ACHN (cell line): Measurements from ENCODE around the gene ZFP90.
A peak's percentile ranks its signal among the peaks of the same experiment; 100 is the strongest.
"Not testable (repeated sequence)": the region's sequence is repeated elsewhere in the genome, so short reads cannot be mapped to it uniquely, and the experiment has no call there.

Experiments used
- DNase-seq: peaks from one replicate; pipeline ENCODE4 v3.0.0-alpha.2; 2015
- in situ Hi-C: cut with HindIII; loops from 2 replicates; pipeline ENCODE4 v1.10.0; 2017; ENCODE audit warnings: low sequenced_read_pairs, low pct_ligation_motif_present, low pct_unique_long_range_greater_than_20kb

The ZFP90 gene

DNA sequence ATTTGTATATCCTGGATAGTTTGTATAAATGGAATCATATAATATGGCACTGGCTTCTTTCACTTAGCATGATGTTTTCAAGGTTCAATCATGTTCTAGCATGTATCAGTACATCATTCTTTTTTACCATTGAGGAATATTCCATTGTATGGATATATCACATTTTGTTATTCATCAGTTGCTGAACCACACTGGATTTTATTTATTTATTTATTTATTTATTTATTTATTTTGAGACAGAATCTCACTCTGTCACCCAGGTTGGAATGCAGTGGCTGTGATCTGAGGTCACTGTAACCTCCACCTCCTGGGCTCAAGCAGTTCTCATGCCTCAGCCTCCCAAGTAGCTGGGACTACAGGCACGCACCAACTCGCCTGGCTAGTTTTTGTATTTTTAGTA is 21.2 kb downstream of the ZFP90 start:
- DNase-seq, in situ Hi-C loops: not testable (repeated sequence)

GRCh38 chr16:68563631-68564381 is 24.7 kb downstream of the ZFP90 start:
- in situ Hi-C loops, result no loop called here
- DNase-seq, result no peak

DNA sequence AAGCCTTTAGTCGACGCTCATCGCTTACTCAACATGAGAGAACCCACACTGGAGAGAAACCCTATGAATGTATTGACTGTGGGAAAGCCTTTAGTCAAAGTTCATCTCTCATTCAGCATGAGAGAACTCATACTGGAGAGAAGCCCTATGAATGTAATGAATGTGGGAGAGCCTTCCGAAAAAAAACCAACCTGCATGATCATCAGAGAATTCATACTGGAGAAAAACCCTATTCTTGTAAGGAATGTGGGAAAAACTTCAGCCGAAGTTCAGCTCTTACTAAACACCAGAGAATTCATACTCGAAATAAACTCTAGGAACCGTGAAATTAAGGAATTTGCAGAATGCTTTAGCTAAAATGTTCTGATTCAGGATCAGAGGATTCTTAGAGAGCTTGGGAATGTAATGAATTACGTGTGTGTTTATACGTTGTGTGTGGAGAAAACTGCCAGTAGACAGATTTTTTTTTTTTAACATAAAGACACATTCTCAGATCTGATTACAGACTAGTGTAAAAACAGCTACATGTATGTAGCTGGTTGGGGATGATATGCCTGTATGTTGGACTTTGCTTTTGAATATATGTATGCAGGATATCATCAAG is 25.4 kb downstream of the ZFP90 start:
- DNase-seq, result peak; percentile 41

GRCh38 chr16:68574479-68574878 is 35.4 kb downstream of the ZFP90 start:
- in situ Hi-C loops, result no loop called here
- DNase-seq, result no peak

More for the DNA sequence above, 25.4 kb downstream of the ZFP90 start:
- in situ Hi-C loops, result no loop called here

GRCh38 chr16:68575082-68575481 is 36.0 kb downstream of the ZFP90 start:
- DNase-seq, result no peak
- in situ Hi-C loops, result no loop called here

DNA sequence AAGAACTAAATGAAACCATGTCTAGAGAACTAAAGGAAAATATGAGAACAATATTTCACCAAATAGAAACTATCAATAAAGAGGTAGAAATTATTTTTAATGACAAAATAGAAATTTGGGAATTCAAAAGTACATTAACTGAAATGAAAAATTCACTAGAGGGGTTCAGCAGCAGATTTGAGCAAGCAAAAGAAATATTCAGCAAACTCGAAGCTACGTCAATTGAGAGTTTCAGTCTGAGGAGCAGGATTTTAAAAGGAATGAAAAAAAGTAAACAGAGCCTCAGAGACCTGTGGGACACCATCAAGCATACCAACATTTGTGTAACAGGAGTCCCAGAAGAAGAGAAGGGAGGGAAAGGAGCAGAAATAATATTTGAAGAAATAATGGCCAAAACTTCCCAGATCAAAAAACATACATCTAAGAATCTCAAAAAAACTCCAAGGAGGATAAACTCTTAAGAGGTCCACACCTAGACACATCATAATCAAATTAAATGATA is 38.3 kb downstream of the ZFP90 start:
- no peak for DNase-seq
- in situ Hi-C loops, result no loop called here

- peak; percentile 26 for DNase-seq
- in situ Hi-C loops, result no loop called here
Observed at GRCh38 chr16:68590201-68590994, 51.3 kb downstream of the ZFP90 start.

DNA sequence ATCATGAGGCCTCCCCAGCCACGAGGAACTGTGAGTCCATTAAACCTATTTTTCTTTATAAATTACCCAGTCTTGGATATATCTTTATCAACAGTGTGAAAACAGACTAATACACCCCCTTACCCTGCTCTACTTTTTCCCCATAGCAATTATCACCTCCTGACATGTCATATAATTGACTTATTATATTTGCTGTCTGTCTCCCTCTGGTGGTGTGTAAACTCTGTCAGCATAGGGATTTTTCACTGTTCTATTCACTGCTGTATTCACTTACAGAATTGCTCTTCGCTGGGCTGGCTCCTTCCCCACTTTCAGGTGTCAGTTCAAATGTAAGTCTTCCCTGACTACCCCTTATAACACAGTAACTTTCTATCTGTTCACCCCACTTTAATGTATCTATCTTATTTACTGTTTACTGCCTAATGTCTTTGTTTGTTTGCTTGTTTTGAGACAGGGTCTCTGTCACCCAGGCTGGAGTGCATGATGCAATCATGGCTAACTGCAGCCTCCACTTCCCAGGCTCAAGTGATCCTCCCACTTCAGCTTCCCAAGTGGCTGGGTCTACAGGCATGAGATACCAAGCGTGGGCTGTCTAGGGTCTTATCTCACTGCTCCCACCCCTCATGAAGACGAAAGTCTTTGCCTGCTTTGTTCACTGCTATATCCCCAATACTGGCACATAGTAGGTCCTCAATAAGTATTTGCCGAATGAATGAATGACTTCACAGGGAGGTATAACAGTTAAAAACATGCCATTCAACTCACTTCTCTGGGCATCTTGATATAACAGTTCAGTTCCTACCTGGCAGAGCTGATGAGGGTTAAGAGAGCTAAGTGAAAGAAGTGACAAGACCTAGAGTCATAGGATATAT is 53.6 kb downstream of the ZFP90 start:
- in situ Hi-C loops, result no loop called here
- peak; percentile 11 for DNase-seq

DNA sequence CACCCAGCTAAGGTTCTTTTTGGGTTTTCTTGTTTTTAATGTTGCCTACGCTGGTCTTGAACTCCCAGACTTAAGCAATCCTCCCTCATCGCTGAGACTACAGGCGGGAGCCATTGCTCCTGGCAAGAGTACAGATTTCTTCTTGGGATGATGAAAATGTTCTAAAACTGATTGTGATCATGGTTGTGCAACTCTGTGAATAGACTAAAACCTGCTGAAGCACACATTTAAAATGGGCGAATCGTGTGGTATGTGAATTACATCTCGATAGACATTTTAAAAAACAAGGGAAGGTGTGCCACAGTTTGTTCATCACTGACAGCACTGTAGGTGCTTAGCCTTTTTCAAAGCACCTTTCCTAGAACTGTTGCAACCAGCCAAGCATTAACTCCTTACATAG is 57.2 kb downstream of the ZFP90 start:
- DNase-seq, result no peak
- in situ Hi-C loops, result no loop called here

GRCh38 chr16:68599586-68599985 is 60.5 kb downstream of the ZFP90 start:
- no peak for DNase-seq
- in situ Hi-C loops, result no loop called here

DNA sequence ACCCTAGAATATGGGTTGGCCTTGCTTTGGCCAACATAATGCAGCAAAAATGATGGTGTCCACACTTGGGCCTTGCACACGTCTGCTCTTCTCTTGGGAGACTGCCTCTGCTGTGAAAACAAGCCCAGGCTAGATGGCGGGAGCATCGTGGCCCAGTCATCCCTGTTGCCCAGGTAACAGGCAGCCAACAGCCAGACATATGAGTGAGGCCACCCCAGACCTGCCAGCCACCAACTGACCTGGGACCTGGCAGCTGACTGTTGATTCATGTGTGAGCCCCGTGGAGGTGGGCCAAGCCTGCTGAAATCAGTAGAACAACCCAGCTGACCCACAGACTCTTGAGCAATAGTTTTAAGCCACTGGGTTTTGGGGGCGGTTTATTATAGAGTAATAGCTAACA is 66.7 kb downstream of the ZFP90 start:
- in situ Hi-C loops, result no loop called here
- DNase-seq, result no peak

DNA sequence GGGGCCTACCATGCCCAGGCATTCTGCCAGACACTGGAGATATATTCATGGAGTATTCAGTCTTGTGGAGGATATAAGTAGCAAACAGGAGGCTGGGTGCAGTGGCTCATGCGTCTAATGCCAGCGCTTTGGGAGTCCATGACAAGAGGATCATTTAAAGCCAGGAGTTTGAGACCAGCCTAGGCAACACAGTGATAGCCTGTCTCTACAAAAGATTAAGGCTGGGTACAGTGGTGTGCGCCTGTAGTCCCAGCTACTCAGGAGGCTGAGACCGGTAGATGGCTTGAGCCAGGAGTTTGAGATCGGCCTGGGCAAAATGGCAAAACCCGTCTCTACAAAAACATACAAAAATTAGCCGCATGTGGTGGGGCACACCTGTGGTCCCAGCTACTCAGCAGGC is 68.4 kb downstream of the ZFP90 start:
- DNase-seq, result no peak
- in situ Hi-C loops, result no loop called here

- DNase-seq, result no peak
- in situ Hi-C loops, result no loop called here
Observed at GRCh38 chr16:68608330-68608729, 69.2 kb downstream of the ZFP90 start.

GRCh38 chr16:68612996-68613395 is 73.9 kb downstream of the ZFP90 start:
- in situ Hi-C loops, result no loop called here
- no peak for DNase-seq

DNA sequence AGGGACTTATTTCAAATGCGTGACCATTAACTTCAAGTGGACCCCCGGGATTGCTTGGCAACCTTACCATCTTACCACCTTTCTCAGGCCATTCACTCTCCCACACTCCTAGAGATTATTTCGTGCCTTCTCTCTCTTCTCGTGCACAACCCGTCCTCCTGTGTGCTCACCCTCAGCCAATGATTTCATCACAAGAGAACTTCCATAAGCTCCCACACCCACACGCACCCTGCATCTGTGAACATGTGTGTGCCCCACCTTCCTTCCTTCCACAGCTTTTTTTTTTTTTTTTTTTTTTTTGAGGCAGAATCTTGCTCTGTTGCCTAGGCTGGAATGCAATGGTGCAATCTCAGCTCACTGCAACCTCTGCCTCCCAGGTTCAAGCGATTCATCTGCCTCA is 78.6 kb downstream of the ZFP90 start:
- no peak for DNase-seq
- in situ Hi-C loops, result no loop called here
